GM12875 (cell line): Measurements from ENCODE around the gene SCCPDH.

Experiments used
- H3K4me3 ChIP-seq: one replicate; pipeline ENCODE4 v1.5.1; 2011; ENCODE audit warnings: low read depth, low read length, control low read depth
- CTCF ChIP-seq: IDR thresholded peaks from 2 replicates; pipeline ENCODE4 v1.5.1; 2011; ENCODE audit warnings: low read depth, mild to moderate bottlenecking, control low read depth, inconsistent platforms, low read length, moderate library complexity, borderline replicate concordance; ENCODE audit not compliant: insufficient read depth

SCCPDH gene

DNA sequence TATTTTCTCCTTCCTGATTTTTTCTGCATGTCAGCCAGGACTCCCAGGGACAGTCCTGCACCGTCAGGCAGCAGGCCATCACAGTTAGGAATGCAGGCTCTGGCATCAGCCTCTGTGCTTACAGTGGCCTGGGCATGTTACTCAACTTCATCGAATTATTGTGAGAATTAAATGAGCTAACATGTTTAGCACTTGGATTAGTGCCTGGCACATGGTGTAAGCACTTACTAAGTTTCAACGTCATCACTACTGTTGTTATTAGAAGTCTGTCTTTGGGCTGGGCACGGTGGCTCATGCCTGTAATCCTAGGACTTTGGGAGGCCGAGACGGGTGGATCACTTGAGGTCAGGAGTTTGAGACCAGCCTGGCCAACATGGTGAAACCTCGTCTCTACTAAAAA lies 45.1 kb downstream of the SCCPDH start:
- H3K4me3 ChIP-seq = no peak overlapping the region
- no peak for TF ChIP-seq CTCF

DNA sequence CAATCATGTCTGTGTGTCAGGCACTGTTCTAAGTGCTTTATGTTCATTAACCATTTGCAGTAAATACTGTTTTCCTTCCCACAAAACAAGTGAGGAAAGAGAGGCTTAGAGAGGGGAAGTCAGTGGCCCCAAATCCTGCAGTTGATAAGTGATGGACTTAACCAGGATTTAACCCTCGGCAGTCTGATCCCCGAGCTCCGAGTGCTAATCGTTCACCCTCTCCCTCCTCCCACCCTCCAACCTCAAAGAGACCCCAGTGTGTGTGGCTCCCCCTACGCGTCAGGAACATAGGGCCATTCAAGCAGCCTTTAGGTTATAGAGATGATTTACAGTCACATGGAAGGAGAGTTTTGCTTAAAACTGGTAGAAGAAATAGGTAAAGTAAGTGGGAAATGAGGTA lies 47.2 kb downstream of the SCCPDH start:
- H3K4me3 ChIP-seq = no peak overlapping the region
- no peak for TF ChIP-seq CTCF

GRCh38 chr1:246772686-246773085 lies 48.5 kb downstream of the SCCPDH start:
- no peak for TF ChIP-seq CTCF
- no peak overlapping the region for H3K4me3 ChIP-seq

DNA sequence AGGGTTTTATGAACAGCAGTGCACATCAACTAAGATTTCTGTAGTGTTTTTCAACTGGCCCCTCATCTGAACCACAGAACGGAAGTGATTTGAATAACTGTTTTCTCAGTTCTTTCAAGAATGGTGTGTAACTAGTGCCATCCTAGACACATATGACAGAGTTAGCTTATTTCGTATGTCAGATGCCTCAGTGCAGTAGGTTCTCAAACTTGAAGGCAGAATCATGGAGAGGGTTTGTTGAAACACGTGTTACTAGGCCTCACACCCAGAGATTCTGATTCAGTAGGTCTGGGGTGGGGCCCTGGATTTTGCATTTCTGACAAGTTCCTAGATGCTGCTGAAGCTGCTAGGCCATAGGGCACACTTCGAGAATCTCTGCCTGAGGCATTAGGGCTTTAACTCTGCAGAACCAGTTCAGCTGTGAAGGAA lies 49.0 kb downstream of the SCCPDH start:
- no peak overlapping the region for H3K4me3 ChIP-seq
- no peak for TF ChIP-seq CTCF

DNA sequence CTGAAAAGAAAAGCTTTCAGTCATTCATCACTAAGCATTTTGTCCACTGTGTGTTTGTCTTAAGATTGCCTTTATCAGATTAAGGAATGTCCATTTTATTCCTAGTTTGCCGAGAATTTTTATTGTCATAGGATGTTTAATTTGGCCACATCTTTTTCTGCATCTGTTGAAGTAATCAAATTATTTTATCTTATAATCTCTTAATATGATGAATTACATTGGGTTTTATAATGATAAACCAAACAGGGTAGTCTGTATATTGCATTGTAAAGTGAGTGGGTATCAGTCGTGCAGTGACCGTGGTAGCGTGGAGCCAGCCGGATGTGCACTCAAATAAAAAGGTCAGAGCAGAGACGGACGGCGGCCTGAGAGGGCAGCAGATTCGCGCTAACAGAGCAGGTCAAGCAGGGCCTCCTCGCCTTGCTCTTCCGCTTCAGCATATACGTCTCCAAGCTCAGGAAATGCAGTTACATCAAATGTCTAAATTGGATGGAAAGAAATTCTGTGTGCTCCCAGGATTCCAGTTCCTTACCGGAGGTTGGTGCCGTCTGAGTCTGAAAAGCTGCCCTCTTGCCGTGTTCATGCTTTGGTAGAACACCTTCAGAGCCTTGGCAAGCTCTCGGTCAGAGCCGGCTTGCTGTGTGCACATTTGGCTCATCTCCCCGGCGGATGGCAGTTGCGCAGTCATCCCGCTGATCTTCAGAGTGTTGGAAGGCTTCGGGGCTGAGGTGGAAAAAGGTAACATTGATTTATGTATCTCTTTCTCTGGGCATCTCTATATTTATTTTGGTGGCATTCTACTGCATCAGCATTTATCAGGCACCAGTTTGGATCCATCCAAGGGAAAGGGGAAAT lies 51.5 kb downstream of the SCCPDH start:
- H3K4me3 ChIP-seq = no peak overlapping the region
- TF ChIP-seq CTCF = no peak

DNA sequence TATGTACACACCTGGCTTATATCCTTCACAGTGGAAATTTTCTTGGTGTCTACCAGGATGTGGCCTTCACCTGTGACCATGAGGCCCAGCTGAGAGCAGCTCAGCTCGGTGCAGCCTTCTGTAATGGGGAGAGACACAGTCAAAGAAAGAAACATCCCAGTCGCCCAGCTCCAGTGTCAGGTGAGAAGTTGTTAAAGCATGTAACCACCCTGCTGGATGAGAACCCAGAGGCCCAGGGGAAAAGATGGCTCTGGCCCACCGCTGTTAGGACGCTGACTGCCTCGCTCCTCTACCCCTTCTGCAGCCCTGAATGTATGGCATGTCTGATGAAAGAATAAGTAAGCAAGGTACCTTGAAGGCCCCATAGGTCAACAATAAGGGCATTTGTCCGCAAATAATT lies 52.7 kb downstream of the SCCPDH start:
- no peak for TF ChIP-seq CTCF
- H3K4me3 ChIP-seq = no peak overlapping the region

DNA sequence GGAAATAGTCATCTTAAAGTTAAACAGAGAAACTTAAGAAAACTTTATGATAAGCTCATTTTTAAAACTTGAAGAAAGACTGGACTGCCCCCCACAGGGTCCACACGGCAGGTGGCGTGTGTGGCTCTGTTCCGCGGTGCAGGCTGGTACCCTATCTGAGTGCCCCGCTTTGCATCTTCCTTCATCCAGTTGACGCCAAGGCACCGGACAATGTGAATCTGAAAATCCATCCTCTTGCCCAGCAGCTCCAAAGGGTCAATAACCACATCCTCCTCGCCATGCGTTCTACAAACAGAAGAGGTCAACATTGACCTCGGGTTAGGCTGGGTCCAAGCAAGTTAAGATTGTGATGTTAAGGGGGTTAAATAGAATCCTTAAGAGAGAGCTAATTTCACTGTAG lies 54.5 kb downstream of the SCCPDH start:
- H3K4me3 ChIP-seq = no peak overlapping the region
- no peak for TF ChIP-seq CTCF
